Fibroblast of lung (primary cell): Measurements from ENCODE around the gene CORIN.

ENCODE experiments used
- EZH2 ChIP-seq: IDR thresholded peaks from 2 replicates; pipeline ENCODE4 v1.5.1; 2012; ENCODE audit warnings: low read length, control low read depth, mild to moderate bottlenecking; ENCODE audit errors: missing control alignments
- TF ChIP-seq, protein P1 (sequence below), 2 donors: IDR thresholded peaks in 1 of 2; conservative IDR thresholded peaks in 1 of 2; 1 replicate in 1 of 2; 2 replicates in 1 of 2; pipeline ENCODE4 v1.5.1; 2011 to 2012; ENCODE audit warnings: low read length in 2 of 2, control low read depth in 1 of 2, inconsistent platforms in 1 of 2, low read depth in 1 of 2, mild to moderate bottlenecking in 1 of 2

DNA sequence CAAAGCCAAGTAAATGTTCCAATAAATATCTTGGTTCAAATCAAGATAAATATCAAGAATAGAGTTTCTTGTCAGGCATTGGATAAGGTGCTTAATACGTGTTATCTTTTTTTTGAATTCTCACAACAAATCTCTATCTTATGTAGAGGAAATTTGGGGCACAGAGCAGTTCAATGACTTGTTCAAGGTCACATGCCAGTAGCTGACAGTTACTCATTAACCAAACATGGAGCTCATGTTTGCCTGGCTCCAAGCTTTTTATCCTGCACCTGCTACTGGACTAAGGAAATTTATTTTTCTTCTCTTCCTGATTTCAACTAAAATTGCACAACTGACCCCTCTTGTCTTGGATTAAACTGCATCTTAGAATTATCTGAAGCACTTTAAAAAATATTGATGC lies 276.5 kb downstream of the CORIN start:
- TF ChIP-seq, protein P1, sequence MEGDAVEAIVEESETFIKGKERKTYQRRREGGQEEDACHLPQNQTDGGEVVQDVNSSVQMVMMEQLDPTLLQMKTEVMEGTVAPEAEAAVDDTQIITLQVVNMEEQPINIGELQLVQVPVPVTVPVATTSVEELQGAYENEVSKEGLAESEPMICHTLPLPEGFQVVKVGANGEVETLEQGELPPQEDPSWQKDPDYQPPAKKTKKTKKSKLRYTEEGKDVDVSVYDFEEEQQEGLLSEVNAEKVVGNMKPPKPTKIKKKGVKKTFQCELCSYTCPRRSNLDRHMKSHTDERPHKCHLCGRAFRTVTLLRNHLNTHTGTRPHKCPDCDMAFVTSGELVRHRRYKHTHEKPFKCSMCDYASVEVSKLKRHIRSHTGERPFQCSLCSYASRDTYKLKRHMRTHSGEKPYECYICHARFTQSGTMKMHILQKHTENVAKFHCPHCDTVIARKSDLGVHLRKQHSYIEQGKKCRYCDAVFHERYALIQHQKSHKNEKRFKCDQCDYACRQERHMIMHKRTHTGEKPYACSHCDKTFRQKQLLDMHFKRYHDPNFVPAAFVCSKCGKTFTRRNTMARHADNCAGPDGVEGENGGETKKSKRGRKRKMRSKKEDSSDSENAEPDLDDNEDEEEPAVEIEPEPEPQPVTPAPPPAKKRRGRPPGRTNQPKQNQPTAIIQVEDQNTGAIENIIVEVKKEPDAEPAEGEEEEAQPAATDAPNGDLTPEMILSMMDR (conservative IDR thresholded peaks at IDR 0.05 in 1 of 2, IDR thresholded peaks at IDR 0.05 in 1 of 2; ENCODE audit: low read depth in 1 of 2, low read length in 2 of 2) = no peak
- no peak for TF ChIP-seq EZH2
